Breast epithelium (tissue), 3 donors: ENCODE data around the gene TWF2.

Source experiments
- POLR2AphosphoS5 ChIP-seq, 3 donors: sonication (generic); formaldehyde crosslinking; IDR thresholded peaks; one replicate each; pipeline ENCODE4 v1.6.1; 2017; ENCODE audit warnings: antibody characterized with exemption in 3 of 3
- TF ChIP-seq, protein P1 (sequence below), 3 donors: fragments of 450-650 bp; IDR thresholded peaks; one replicate each; pipeline ENCODE4 v1.5.1; 2016 to 2017; ENCODE audit warnings: antibody characterized with exemption in 3 of 3, mild to moderate bottlenecking in 3 of 3, moderate library complexity in 3 of 3

DNA sequence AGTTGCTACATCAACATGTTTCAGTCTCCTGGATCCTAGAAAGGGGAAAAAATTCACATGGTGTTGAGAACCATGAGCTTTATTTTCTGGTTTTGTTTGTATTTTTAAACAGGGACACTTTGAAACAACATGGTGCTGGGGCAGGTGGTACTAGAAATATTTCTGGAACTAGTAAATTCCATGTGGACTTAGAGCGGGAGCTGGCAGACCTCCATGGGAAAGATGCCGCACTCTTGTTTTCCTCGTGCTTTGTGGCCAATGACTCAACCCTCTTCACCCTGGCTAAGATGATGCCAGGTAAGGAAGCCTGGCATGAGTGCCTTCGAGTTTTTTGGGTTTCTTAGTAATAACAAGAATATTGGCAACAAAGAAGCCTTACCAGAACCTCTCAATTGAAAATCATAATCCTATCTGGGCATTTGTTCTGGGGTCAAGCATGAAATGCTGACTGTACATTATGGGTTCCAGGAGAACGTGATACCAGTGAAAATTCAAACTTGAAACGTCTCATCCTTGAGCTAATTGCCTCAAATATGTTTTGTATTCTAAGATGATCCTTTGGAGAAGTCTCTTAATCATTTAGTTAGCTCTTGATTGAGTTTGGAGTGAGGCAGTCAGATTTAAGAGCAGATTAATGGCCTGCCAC, 33.1 kb downstream of the TWF2 start:
- TF ChIP-seq, protein P1, sequence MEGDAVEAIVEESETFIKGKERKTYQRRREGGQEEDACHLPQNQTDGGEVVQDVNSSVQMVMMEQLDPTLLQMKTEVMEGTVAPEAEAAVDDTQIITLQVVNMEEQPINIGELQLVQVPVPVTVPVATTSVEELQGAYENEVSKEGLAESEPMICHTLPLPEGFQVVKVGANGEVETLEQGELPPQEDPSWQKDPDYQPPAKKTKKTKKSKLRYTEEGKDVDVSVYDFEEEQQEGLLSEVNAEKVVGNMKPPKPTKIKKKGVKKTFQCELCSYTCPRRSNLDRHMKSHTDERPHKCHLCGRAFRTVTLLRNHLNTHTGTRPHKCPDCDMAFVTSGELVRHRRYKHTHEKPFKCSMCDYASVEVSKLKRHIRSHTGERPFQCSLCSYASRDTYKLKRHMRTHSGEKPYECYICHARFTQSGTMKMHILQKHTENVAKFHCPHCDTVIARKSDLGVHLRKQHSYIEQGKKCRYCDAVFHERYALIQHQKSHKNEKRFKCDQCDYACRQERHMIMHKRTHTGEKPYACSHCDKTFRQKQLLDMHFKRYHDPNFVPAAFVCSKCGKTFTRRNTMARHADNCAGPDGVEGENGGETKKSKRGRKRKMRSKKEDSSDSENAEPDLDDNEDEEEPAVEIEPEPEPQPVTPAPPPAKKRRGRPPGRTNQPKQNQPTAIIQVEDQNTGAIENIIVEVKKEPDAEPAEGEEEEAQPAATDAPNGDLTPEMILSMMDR (IDR thresholded peaks at IDR 0.05), result no peak
- no peak for TF ChIP-seq POLR2AphosphoS5 (IDR thresholded peaks at IDR 0.05)
